CD4-positive, alpha-beta T cell treated with Interleukin-15 for 1 hour (primary cell): ENCODE measurements around the gene KRT36.

Experiments used
- DNase-seq: peaks from one replicate; pipeline ENCODE4 v3.0.0-alpha.2; 2020

Gene KRT36

GRCh38 chr17:41500131-41500911 lies 10.6 kb upstream of the KRT36 start:
- peak; percentile 46 for DNase-seq

GRCh38 chr17:41499714-41500113 lies 10.0 kb upstream of the KRT36 start:
- no peak for DNase-seq

GRCh38 chr17:41498276-41498675 lies 8.6 kb upstream of the KRT36 start:
- peak; percentile 36 for DNase-seq

- DNase-seq, result peak; percentile 78
These were observed 7.2 kb upstream of the KRT36 start for GRCh38 chr17:41496803-41497484.

- no peak for DNase-seq
These were observed 4.8 kb upstream of the KRT36 start for GRCh38 chr17:41494524-41494923.

- DNase-seq, result no peak
These were observed 3.1 kb upstream of the KRT36 start for GRCh38 chr17:41492771-41493170.

- DNase-seq, result peak; percentile 23
These were observed 2.6 kb upstream of the KRT36 start for GRCh38 chr17:41492351-41492750.

- no peak for DNase-seq
These were observed 1.8 kb upstream of the KRT36 start for GRCh38 chr17:41491476-41491875.

GRCh38 chr17:41490000-41490990 lies 585 bp upstream of the KRT36 start:
- DNase-seq, result no peak

GRCh38 chr17:41486809-41487530 lies 2.7 kb downstream of the KRT36 start:
- DNase-seq, result peak; percentile 33

GRCh38 chr17:41486316-41486715 lies 3.4 kb downstream of the KRT36 start:
- DNase-seq, result no peak

- no peak for DNase-seq
These were observed 4.5 kb downstream of the KRT36 start for GRCh38 chr17:41484920-41485904.

- no peak for DNase-seq
These were observed 5.5 kb downstream of the KRT36 start for GRCh38 chr17:41483991-41484826.

- no peak for DNase-seq
These were observed 6.2 kb downstream of the KRT36 start for GRCh38 chr17:41483531-41483930.

- no peak for DNase-seq
These were observed 8.7 kb downstream of the KRT36 start, which contains the start of gene KRT35 for GRCh38 chr17:41481036-41481435. TSS of gene KRT35 (minus strand) at chr17:41481151. CDS start at chr17:41481097, 54 bp downstream.

- DNase-seq, result no peak
These were observed 9.1 kb downstream of the KRT36 start for GRCh38 chr17:41480581-41480980.

GRCh38 chr17:41480136-41480535 lies 9.6 kb downstream of the KRT36 start:
- no peak for DNase-seq

GRCh38 chr17:41478237-41478636 lies 11.5 kb downstream of the KRT36 start:
- DNase-seq, result no peak

GRCh38 chr17:41476866-41477815 lies 12.6 kb downstream of the KRT36 start:
- DNase-seq, result no peak
